ENCODE data around the gene FIGN.

Gene FIGN

DNA sequence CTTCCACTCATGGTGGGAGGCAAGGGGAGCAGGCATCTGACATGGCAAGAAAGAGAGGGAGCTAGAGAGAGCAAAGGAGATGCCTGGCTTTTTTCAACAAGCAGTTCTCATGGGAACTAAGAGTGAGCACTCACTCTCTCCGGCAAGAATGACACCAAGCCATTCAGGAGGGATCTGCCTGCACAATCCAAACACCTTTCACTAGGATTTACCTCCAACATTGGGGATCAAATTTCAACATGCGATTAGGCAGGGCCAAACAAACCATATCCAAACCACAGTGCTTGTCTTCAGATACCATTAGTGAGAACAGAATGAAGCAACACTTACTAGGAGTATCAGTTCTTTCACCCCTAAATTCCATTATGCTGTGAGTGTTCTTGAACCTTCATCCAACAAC, 77.3 kb downstream of the FIGN start:
- DNase-seq = no peak

DNA sequence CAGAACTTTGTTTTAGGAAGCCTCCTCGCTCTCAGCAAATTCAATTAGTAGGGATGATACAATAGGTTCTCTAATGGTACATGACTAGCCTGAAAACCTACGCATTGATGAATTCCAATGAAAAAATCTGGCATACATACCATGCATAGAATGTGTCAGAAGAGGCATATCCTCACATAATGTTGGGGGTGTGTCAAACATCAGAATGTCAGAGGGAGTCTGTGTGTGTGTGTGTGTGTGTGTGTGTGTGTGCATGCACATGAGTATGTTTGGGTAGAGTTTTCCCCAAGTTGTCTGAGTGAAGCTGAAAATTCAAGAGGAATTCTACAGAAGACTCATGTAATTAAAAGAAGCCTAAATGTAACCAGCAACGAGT, 78.5 kb downstream of the FIGN start:
- no peak for DNase-seq

DNA sequence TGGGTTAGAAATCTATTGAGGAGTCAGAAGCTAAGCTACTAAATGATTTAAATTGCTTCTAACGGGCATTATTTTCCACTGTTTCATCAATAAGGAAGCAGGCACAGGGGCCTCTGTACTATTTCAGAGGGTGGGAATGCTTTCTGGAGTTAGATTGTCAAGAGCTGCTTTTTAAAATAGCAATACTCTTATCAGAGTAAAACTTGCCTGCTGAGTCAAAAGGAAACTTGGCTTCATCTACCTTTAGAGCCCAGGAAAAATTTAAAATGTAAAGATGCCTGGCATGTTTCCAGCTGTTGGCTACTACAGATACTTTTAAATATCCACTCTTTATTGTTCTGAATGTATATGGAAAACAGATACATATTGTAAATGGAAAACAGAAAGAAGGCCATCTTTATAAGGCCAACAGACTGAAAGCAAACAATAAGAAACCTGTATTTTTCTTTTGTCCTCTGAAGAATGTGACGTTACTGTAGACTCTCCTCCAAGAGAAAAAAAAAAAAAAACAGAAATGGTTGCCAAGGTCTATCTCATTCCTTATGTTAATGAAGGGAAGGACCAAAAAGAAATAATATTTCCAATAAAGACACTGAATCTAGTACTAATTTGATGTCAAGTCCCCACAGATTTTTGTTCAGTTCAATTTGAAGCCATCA, 79.1 kb downstream of the FIGN start:
- DNase-seq = no peak

DNA sequence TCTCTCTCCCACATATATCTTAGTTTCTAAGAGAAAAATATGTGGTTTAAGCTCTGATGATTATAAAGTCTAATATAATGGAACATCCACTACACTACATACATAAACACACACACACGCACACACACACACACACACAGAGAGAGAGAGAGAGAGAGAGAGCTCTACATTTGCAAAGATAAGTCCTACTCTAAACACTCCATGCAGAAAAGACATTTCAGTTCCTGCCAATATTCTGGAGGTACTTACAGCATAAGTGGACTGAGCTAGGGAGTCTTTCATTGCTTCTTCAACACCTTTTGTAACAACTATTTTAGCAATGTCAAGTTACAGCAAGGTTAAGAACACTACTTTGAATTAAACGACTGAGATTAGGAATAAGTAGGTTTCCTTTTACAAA, 80.1 kb downstream of the FIGN start:
- DNase-seq = no peak

DNA sequence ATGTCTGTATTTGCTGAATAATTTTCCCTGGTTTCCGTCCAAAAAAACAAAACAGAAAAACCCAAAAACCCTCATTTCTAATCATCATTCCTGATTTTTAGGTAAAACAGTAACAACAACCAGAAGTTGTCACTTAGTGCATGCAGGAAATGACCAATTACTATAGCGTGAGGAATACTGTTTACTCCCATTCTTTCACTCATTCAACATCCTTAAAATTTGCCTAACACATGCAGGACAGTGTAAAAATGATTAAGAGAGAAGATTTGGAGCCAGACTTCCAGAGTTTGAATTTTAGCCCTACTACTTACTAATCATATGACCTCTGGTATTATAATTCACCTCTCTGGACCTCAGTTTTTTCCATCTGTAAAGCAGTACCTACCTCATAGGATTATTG, 83.1 kb downstream of the FIGN start:
- DNase-seq = no peak

DNA sequence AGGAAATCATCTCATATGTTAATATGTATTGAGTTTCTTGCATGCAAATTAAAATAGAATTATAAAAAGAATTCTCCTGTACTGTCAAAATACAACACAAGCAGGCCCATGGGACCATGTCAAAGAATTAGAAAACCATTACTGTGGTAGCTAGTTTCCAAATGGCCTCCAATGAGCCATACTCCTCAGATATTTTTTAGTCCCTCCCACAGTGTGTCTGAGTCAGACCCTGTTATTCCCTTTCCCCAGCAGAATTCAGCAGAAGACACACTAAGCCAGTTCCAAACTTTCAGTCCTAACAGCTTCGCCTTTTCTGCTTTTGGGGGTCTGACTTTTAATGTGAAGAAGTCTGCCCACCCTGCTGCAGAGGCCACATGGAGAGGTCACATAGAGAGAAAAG, 86.7 kb downstream of the FIGN start:
- DNase-seq = no peak

DNA sequence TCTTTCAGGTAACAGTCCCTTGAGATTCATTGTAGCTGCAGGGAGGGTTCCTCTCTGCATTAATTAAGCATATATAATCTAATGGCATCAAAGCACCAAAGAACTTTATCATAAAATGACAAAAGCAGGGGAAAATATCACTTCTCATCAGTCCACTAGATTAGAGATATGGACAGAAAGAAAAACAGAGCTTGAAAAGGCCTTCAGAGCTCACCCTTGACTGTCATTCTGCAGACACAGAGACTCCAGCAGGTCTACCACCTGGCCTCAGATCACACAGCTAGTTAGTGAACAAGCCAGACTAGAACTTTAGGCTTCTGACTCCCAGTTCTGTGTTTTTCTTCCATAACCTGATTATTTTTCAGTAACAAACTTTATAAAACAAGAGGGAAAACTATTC, 88.5 kb downstream of the FIGN start:
- DNase-seq = no peak

DNA sequence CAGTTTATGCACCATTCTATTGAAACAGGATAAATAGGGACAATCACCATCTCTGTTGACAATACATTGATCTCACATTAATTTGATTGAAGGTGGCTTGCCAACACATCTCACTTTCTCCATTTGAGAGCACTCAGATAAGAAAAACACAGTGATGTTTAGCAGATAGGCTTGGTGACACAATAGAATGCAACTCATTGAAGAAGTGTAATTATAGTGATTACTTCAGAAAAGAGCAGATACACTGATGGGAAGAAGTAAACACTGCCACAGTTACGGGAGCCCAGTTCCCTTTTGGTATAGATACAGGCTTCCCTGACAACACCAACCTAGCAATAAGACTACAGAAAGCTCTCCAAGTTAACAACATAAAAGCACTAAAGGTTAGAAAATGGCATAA, 89.1 kb downstream of the FIGN start:
- DNase-seq = peak; percentile 77

DNA sequence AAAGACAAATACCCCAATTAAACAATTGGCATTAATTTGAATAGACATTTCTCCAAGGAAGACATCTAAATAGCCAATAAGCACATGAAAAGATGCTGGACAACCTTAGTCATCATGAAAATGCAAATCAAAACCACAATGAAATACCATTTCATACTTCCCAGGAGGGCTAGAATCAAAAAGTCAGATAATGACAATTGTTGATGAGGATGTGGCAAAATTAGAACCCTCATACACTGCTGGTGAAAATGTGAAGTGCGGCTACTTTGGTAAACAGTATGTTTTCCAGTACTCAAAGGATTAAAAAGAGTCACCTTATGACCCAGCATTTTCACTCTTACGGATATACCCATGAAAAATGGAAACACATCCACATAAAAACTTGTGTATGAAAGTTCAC, 91.6 kb downstream of the FIGN start:
- DNase-seq = no peak

DNA sequence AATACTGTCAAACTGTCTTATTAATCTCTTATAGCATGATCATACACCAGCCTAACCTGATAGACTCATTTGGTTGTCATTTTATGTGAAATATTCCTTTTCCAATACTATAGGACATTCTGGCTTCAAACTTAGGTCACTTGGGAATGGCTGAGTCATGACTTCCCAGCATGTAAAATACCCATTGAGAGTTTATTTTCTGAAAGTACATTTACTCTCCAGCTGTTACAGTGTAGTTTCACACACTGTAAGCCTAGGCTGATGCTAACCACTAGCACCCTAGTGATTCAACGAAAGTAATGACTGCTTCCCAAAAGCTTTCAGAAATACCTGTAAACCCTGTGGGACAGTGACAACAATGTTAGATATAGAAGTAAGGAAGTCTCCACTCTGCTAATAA, 93.8 kb downstream of the FIGN start:
- no peak for DNase-seq

DNA sequence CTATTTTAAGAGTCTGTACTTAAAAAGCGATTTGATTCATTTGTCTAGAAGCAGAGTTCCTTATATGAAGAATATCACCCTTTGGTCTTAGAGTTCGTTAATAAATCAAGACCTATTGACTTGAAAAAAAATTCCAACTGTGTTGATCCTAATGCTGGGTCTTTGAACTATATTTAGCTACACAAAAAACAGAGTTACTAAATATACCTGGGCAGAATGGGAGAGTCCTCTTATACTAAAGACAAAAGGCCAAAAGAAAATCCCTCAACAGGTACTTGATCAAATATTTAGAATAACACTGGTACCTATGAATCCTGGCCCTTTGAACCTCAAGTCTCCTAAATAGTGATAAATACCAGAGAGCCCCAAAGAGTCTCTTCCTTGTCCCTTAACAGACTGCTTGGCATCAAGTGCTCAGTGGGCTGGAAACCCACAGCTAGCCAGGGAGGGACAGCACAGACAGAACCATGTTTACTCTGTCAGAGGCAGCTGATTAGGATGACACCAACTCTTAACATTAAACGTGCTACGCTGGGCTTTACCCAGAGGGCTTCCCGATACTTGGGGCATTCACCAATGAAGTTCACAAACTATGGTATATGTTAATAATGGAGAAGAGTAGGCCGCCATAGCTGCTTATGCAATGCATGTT, 95.1 kb downstream of the FIGN start:
- no peak for DNase-seq

DNA sequence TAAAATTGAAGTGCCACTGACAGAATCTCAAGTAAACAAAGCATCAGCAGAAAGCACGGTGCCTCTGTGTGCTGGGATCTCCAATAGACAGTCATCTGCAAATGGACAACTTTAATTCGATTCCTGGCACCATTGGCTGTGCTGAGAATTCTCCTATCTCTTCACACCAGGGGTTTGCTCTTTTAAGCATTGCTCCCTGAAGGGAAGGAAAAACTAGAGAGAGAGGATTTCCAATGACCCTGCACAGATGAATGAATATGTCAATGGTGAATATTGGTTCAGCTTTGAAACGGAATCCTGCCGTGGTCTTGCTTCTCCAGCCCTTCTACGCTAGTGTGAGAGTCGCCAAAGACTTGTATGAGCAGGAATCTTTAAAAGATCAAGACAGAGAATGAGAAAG, 97.9 kb downstream of the FIGN start:
- no peak for DNase-seq

DNA sequence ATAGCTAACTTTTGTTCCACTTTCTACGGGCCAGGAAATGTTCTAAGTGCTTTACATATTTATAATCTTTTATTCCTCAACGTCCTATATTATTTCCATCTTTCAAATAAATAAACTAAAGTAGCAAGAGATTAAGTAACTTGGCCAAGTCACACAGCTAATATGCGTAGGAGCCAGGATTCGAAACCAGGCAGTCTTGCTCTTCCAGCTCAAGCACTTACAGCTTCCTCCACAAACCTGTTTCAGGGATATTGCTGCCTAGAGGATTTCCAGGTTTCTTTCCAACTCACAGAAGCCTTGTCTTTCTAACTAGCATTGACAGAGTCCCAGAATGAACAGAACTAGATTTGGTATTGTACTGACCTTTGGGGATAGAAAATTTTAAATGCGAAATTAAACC, 102.5 kb downstream of the FIGN start:
- DNase-seq = no peak

DNA sequence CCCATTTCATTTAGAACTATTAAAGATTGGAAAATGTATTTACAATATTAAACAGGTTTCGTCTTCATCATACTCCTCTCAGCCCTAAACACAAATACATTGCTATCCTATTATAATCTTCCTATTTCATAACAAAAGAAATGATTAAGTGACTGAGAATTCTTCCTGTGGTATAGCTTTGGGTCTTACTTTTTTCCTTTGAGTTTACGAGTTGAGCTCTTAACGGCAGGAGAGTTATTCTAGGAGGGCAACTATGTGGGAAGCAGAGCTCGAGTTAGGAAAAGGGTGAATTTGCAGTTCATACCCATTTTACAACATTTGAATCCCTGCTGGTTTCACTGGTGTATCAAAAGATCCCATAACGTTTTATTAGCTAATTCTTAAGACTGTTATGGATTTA, 105.0 kb downstream of the FIGN start:
- no peak for DNase-seq

DNA sequence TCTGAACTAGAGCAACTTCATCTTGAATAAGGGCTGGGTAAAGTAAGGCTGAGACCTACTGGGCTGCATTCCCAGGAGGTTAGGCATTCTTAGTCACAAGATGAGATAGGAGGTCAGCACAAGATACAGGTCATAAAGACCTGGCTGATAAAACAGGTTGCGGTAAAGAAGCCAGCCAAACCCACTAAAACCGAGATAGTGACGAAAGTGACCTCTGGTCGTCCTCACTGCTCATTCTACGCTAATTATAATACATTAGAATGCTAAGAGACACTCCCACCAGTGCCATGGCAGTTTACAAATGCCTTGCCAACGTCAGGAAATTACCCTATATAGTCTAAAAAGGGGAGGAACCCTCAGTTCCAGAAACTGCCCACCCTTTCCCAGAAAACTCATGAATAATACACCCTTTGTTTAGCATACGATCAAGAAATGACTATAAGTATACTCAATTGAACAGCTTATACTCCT, 109.1 kb downstream of the FIGN start:
- no peak for DNase-seq

DNA sequence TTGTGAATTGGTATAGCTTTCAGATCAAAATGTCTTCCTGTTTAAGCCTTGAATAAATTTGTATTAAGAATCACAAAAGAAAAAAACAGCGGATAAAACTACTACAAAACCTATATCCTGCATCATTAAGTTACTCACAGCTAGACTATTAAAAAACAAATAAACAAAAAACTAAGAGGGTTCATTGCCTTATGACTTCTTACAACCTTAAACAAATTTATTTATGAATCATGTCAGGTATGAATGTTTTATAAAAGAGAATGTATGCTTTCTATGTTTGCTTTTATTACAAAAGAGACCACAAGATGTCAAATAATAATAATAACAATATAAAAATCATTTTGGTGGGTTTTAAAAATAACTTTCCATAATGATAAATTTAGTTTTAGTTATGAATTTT, 109.6 kb downstream of the FIGN start:
- DNase-seq = no peak

DNA sequence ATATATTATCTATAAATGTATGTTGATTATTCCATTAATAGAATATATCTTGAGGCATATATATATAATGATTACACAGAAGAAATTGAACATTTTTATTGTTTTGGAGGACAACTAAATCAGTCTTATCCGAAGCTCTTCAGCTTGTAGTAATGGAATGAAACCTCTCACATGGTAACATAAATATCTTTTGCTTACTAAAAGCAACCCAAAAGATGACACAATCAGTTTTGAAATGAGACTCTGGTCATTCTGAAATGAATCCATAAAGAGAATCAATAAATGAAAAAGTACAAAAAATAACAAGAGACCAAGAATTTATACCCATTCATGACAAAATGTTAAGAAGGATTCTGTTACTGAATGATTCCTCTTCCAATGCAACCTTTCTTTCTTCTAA, 110.2 kb downstream of the FIGN start:
- no peak for DNase-seq

DNA sequence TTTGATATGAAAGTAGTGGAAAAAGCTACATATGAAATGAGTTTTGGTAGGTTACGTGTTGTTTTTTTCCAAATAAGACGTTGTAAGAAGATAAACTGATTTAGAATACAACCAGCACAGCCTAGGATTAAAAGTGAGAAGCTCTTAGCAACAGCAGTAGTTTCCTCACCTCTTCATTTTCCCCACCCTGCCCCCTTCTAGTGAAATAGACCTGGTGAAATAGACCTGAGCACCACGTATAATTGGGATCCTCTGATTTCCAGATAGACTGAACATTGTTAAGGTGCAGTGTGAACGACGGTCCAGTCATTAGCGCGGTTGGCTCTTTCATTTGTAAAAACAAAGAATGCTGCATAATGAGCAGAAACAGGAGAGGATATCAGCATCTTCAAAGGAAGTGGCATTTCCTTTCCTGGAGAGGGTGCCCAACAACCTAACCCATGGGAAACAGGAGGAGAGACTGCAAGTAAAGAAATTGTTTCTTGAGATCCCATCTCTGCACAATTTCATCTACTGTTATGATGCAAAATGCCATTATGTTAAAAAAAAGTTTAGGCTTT, 114.3 kb downstream of the FIGN start:
- DNase-seq = no peak

DNA sequence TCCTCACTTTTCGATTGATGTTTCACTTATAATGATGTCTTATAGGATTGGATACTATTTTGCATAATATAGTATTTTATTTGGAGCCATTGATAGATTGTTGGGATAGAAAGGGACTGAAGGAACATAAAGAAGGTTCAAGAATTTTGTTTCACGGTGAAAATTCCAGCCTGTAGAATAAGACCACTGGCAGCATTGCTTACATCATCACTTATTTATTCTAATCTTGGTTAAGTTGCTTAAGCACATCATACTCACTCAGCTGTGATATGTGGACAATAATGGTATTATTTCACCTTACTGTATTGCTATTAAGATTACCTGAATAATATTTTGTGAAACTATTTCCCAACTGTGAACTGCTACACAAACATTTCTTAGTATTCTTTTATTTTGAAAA, 118.3 kb downstream of the FIGN start:
- no peak for DNase-seq

DNA sequence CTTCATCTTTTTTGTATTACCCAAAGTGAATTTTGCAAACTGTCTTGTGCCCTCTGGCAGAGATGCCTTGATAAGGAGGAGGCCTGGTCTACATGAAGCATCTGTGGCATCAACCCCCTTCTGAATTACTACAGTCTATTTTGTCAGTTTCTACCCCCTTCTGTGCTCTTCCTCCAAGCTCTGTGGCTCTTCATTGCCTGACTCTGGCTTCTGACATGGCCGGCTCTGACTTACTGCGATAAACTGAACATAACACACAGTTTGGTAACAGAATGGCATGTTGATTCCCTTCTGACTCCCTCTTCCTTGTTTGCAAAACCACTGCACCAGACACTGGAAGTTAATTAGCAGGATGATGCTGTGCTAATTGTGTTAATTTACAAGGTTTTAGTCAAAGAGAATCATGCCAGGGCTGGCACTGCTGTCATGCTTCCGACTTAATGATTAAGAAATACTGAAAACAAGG, 122.5 kb downstream of the FIGN start:
- no peak for DNase-seq

DNA sequence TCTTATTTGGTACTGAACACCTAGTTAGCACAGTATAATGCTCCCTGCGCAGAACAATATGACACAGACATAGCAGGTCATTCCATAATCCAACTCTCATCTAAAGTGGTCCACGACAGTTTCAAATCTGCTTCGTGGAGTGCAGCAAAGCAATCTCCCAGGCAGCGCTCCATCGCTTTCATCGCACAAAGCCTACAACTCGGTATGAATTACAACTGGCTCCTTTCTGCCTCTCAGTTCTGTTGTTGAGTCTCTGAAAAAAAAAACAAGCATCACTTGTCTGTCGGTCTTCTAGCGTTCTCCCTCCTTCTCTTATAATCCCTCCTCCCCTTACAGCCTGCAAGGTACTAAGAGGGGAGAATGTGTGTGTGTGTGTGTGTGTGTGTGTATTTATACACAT, 123.5 kb downstream of the FIGN start:
- no peak for DNase-seq

DNA sequence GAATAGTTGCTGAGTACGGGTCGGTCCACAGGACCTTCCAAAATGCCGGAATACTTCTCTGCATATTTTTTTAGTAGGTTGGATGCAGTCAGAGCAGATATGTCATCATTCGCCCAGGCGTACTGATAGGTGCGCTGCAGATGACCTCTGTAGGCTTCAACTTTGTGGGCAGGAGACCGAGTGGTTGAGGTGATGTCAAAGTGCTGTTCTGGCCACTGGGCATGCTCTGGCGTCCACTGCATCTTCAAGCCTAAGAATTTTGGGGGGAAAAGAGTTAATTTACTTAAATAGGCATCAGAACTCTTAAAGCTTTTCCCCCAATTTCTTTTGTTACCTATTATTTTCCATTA, 124.3 kb downstream of the FIGN start:
- DNase-seq = no peak

DNA sequence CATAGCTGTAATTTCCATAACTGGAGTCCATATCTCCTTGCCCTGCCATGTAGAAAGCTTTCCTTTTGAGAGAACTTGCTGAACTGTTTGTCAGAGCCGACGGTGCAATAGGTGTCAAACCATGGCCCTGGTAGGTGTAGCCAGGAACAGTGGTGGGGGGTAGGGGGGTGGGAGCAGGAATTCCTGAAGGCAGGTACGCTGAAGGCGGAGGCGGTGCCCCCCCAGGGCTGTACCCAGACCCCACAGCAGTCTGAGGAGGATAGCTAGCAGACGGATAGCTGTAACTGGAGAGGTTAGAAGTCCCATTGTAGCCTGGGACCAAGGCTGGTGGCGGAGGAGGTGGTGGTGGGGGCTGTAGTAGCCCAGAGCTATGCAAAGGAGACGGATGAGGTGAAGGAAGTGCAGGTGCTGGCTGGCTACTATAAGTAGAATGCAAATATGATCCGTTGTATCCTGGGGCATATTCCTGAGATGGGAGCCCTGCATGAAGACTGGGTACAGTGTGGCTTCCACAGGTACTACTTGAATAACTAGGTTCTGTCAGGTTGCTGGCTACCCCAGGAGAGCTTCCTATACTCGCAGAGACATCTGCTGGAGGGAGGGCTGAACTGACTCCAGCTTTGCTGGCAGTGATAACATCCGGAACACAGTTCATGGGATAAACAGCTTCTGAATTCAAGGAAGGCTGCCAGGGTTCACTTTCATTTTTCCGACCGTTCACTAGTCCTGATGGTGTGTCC, 124.8 kb downstream of the FIGN start:
- no peak for DNase-seq

DNA sequence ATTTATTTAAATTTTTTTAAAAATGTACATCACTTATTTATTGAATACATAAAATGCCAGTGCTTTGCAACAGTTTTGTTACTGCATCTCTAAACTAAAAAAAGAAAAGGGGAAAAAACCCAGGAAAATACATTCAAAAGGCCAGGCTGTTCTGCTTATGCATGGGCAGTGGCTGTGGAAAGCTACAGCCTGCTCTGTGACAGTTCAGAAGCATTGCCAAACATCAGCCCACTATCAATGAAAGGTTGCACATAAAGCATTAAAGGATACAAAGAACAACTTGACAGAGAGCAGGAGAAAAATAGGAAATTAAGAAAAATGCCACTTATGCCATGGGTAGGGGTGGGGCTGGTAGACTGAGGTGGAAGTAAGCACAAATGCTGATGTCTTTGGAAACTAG, 128.2 kb downstream of the FIGN start:
- no peak for DNase-seq

Measured in NCI-H2081 treated with DMSO at 0.1 percent for 48 hours (cell line).